Panc1 (cell line): Measurements from ENCODE around the gene RPL21. TPM values are rescaled to one million over a fixed set of nuclear protein-coding genes. Genes with fewer than 3 reads are reported as not detected.

Source experiments
- ATAC-seq: fragments of 200-7000 bp; cut with Tn5 transposase; 2 replicates; pipeline ENCODE4 v1.9.1; 2020; ENCODE audit warnings: mild to moderate bottlenecking, moderate library complexity
- BruUV-seq: library from RNA; stranded (reverse); fragments of 400-500 nt; replicated peaks from 2 replicates; lab custom pipeline; 2021; lab: Mats Ljungman, UMichigan
- CTCF ChIA-PET: fragments of 300-600 bp; sonication (Branson Sonifier 250); formaldehyde crosslinking; loops from one replicate; lab custom pipeline; 2022; ENCODE audit warnings: antibody characterized with exemption; lab: Charles Lee
- POLR2A ChIA-PET: fragments of 300-600 bp; sonication (Branson Sonifier 250); formaldehyde crosslinking; loops from one replicate; lab custom pipeline; 2022; ENCODE audit warnings: antibody characterized with exemption; lab: Charles Lee
- DNase-seq: peaks from one replicate; pipeline ENCODE4 v3.0.0-alpha.2; 2010; ENCODE audit warnings: low read depth, low spot score
- H3K27ac ChIP-seq: 2 replicates; pipeline ENCODE4 v1.5.1; 2011; ENCODE audit warnings: mild to moderate bottlenecking, low read length, inconsistent platforms
- H3K27me3 ChIP-seq: fragments of 200-500 bp; sonication (Bioruptor generic); 2 replicates; pipeline ENCODE4 v1.6.0; 2014; ENCODE audit warnings: low read length, inconsistent platforms; ENCODE audit not compliant: control insufficient read depth, insufficient read depth
- H3K36me3 ChIP-seq: fragments of 200-500 bp; sonication (Bioruptor generic); 2 replicates; pipeline ENCODE4 v1.5.1; 2014; ENCODE audit warnings: inconsistent platforms, mild to moderate bottlenecking, low read length, moderate library complexity; ENCODE audit not compliant: control insufficient read depth, insufficient read depth
- H3K4me1 ChIP-seq: 2 replicates; pipeline ENCODE4 v1.5.1; 2011; ENCODE audit warnings: inconsistent platforms, mild to moderate bottlenecking, low read length, moderate library complexity; ENCODE audit not compliant: control insufficient read depth, insufficient read depth
- H3K4me3 ChIP-seq, 2 experiments: 2 replicates each; pipeline ENCODE4 v1.5.1; 2011 to 2012; ENCODE audit warnings: low read depth in 2 of 2, low read length in 2 of 2, mild to moderate bottlenecking in 2 of 2, inconsistent platforms in 1 of 2, moderate library complexity in 1 of 2
- H3K9me3 ChIP-seq: fragments of 200-500 bp; sonication (Bioruptor generic); 2 replicates; pipeline ENCODE4 v1.5.1; 2014; ENCODE audit warnings: low read depth, mild to moderate bottlenecking, inconsistent platforms, low read length, moderate library complexity; ENCODE audit not compliant: control insufficient read depth, insufficient read depth
- CTCF ChIP-seq: fragments of 450-650 bp; IDR thresholded peaks from 2 replicates; pipeline ENCODE4 v1.5.1; 2017; ENCODE audit warnings: mild to moderate bottlenecking
- POLR2AphosphoS5 ChIP-seq: IDR thresholded peaks from 2 replicates; pipeline ENCODE4 v1.6.1; 2012; ENCODE audit warnings: mild to moderate bottlenecking, low read depth, low read length, moderate library complexity
- REST ChIP-seq, 2 experiments: IDR thresholded peaks; 2 replicates each; pipeline ENCODE4 v1.6.1; 2011 to 2012; ENCODE audit warnings: low read depth in 2 of 2, control low read depth in 1 of 2, low read length in 1 of 2, mild to moderate bottlenecking in 1 of 2, moderate library complexity in 1 of 2; ENCODE audit not compliant: insufficient read depth in 1 of 2
- SIN3A ChIP-seq: IDR thresholded peaks from 2 replicates; pipeline ENCODE4 v1.6.1; 2012; ENCODE audit warnings: low read depth, mild to moderate bottlenecking, low read length, moderate library complexity, borderline replicate concordance; ENCODE audit not compliant: insufficient read depth
- TCF7L2 ChIP-seq: IDR thresholded peaks from 2 replicates; pipeline ENCODE4 v1.6.1; 2011; ENCODE audit warnings: mild to moderate bottlenecking, low read depth, low read length, inconsistent platforms
- in situ Hi-C: cut with HindIII; loops from 2 replicates; pipeline ENCODE4 v1.10.0; 2016; ENCODE audit warnings: low sequenced_read_pairs, low pct_unique_long_range_greater_than_20kb
- intact Hi-C: fragments of 100-400 bp; cut with micrococcal nuclease; formaldehyde crosslinking; loops from one replicate; pipeline ENCODE4 v1.10.0; 2022; ENCODE audit not compliant: unreplicated experiment
- total RNA-seq: library from RNA; stranded (reverse); gene quantifications from one replicate; pipeline ENCODE4 v1.2.1, GENCODE V29; 2021; ENCODE audit not compliant: unreplicated experiment

The RPL21 gene
- total RNA-seq, 1 experiment from 2014 or later: 702 TPM

GRCh38 chr13:27242702-27243101 lies 8.7 kb upstream of the RPL21 start:
- H3K4me3 ChIP-seq: no peak overlapping the region
- TF ChIP-seq POLR2AphosphoS5 (no peak), CTCF (no peak), SIN3A (no peak), REST (IDR thresholded peaks at IDR 0.05; ENCODE audit: insufficient read depth in 1 of 2, low read depth in 2 of 2, low read length in 1 of 2) (no peak), TCF7L2 (no peak)
- H3K4me1 ChIP-seq: no peaks in the 10 kb centered on the region
- ATAC-seq: no peak
- CTCF ChIA-PET: no interaction called here
- H3K27ac ChIP-seq: no peak overlapping the region
- no peak for DNase-seq
- no TSS peak for BruUV-seq
- H3K27me3 ChIP-seq: no peaks in the 10 kb centered on the region
- intact Hi-C loops (no loop called here), in situ Hi-C loops (no loop called here)
- POLR2A ChIA-PET: no interaction called here
- H3K36me3 ChIP-seq: no peaks in the 10 kb centered on the region
- H3K9me3 ChIP-seq: no peaks in the 10 kb centered on the region

- Histone ChIP-seq H3K27me3 (no peaks in the 10 kb centered on the region), H3K27ac (no peak overlapping the region), H3K9me3 (no peaks in the 10 kb centered on the region), H3K4me3 (no peak overlapping the region), H3K4me1 (peaks cover 3% of the 10 kb centered on the region; the same call in 1 of the 2 replicates), H3K36me3 (peaks cover 3% of the 10 kb centered on the region; the same call in 1 of the 2 replicates)
- ATAC-seq (no peak), DNase-seq (no peak)
- ChIA-PET POLR2A (no interaction called here), CTCF (no interaction called here)
- TF ChIP-seq POLR2AphosphoS5 (no peak), CTCF (no peak)
- in situ Hi-C loops: no loop called here
- intact Hi-C loops: no loop called here
- BruUV-seq: no TSS peak
Measured at GRCh38 chr13:27245610-27246009, 5.7 kb upstream of the RPL21 start.
